K562 (cell line): ENCODE measurements around the gene ABCG1. TPM values are rescaled to one million over a fixed set of nuclear protein-coding genes. Genes with fewer than 3 reads are reported as not detected.

Source experiments
- CBX3 ChIP-seq, 2 experiments: IDR thresholded peaks; 1 replicate in 1 of 2; 2 replicates in 1 of 2; pipeline ENCODE4 v1.6.1; 2012; ENCODE audit warnings: inconsistent platforms in 2 of 2, low read length in 2 of 2, borderline replicate concordance in 1 of 2, control low read depth in 1 of 2
- CREM ChIP-seq: IDR thresholded peaks from 2 replicates; pipeline ENCODE4 v1.6.1; 2014; ENCODE audit warnings: antibody characterized with exemption, low read depth
- EHMT2 ChIP-seq: fragments of 450-650 bp; IDR thresholded peaks from 2 replicates; pipeline ENCODE4 v1.6.1; 2018; ENCODE audit warnings: antibody characterized with exemption
- ETS2 ChIP-seq: IDR thresholded peaks from 2 replicates; pipeline ENCODE4 v1.6.1; 2016; ENCODE audit warnings: borderline replicate concordance, missing genetic modification characterization, mild to moderate bottlenecking, moderate library complexity, missing compliant biosample characterization; ENCODE audit not compliant: poor library complexity, severe bottlenecking
- PHB ChIP-seq: fragments of 250-450 bp; sonication (Bioruptor Pico); IDR thresholded peaks from 2 replicates; pipeline ENCODE4 v1.5.0; 2021
- ZC3H8 ChIP-seq: fragments of 450-650 bp; IDR thresholded peaks from 2 replicates; pipeline ENCODE4 v1.6.1; 2017
- ZNF766 ChIP-seq: fragments of 200-800 bp; sonication (Bioruptor generic); conservative IDR thresholded peaks from 2 replicates; pipeline ENCODE4 v1.6.1; 2016; ENCODE audit warnings: missing genetic modification characterization, missing compliant biosample characterization
- polyA plus RNA-seq, 8 experiments: library from polyadenylated mRNA; depleted of rRNA in 4 of 8; stranded (reverse) in 5 of 8; unstranded in 3 of 8; fragments of >200 nt; fragmentation: Nextera tagmentation in 2 of 8; fragmentation: Illumina TruSeq in 1 of 8; extraction: Ambion mirVana in 2 of 8; extraction: Trizol in 1 of 8; gene quantifications; 2 replicates each; pipeline versions ENCODE4 v1.2.1 to v1.2.3, GENCODE V29; 2011 to 2014; ENCODE audit warnings: inconsistent platforms in 1 of 8, missing spikeins in 1 of 8
- total RNA-seq, 7 experiments: library from RNA; depleted of rRNA in 6 of 7; stranded (reverse); fragments of >200 nt in 6 of 7; fragmentation: Illumina TruSeq in 2 of 7; extraction: Trizol in 2 of 7; gene quantifications; 2 replicates each; pipeline versions ENCODE4 v1.2.1 to v1.2.3, GENCODE V29; 2011 to 2021; ENCODE audit warnings: low replicate concordance in 1 of 7
- TF ChIP-seq, protein P1 (sequence below): fragments of 450-650 bp; formaldehyde crosslinking; IDR thresholded peaks from 2 replicates; pipeline ENCODE4 v1.4.0; 2022; ENCODE audit warnings: missing genetic modification characterization

ABCG1 gene
- total and polyA plus RNA-seq, 9 of the 15 experiments (the other 6 are each of a cell fraction or from before 2014, with no cell fraction given), result 0.04 to 0.09 TPM; not detected in 7

- no peak for TF ChIP-seq PHB (CRISPR knock-in tag)
- TF ChIP-seq CBX3 (IDR thresholded peaks at IDR 0.05; ENCODE audit: borderline replicate concordance in 1 of 2, low read length in 2 of 2), result no peak
- no peak for TF ChIP-seq ETS2 (tag)
- TF ChIP-seq, protein P1, sequence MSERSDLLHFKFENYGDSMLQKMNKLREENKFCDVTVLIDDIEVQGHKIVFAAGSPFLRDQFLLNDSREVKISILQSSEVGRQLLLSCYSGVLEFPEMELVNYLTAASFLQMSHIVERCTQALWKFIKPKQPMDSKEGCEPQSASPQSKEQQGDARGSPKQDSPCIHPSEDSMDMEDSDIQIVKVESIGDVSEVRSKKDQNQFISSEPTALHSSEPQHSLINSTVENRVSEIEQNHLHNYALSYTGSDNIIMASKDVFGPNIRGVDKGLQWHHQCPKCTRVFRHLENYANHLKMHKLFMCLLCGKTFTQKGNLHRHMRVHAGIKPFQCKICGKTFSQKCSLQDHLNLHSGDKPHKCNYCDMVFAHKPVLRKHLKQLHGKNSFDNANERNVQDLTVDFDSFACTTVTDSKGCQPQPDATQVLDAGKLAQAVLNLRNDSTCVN (CRISPR knock-in tag), result no peak
- TF ChIP-seq ZC3H8, result no peak
- 0 out of 2 replicates have a peak, but pooled peaks have one; percentile 66 for TF ChIP-seq ZNF766 (CRISPR knock-in tag)
- 0 out of 2 replicates have a peak, but pooled peaks have one; percentile 9 for TF ChIP-seq CREM
- TF ChIP-seq EHMT2, result no peak
These were observed 19.7 kb upstream of the ABCG1 start (continued) for GRCh38 chr21:42198929-42199867.
